Activated CD4-positive, alpha-beta T cell treated with anti-CD3 and anti-CD28 coated beads, Interleukin-2, amount 50 U/mL, for 24 hours (primary cell): ENCODE data around the gene CAPS.
"Not testable (repeated sequence)": the region's sequence is repeated elsewhere in the genome, so short reads cannot be mapped to it uniquely, and the experiment has no call there.

Source experiments
- DNase-seq, 2 donors: peaks; one replicate each; pipeline ENCODE4 v3.0.0-alpha.2; 2020; ENCODE audit warnings: low read depth in 1 of 2, low spot score in 1 of 2

CAPS gene

GRCh38 chr19:5913739-5914357, at the start of gene CAPS:
Gene CAPS, plus strand, starts transcription at chr19:5914254. Its CDS starts 153 bp downstream, at chr19:5914407.
- no peak for DNase-seq

- no peak for DNase-seq
Observed at GRCh38 chr19:5864725-5865486, 49.1 kb upstream of the CAPS start.

- DNase-seq, result no peak
Observed at GRCh38 chr19:5865772-5866171, 48.3 kb upstream of the CAPS start.

GRCh38 chr19:5867201-5868136, 46.6 kb upstream of the CAPS start:
- DNase-seq, result no peak

DNA sequence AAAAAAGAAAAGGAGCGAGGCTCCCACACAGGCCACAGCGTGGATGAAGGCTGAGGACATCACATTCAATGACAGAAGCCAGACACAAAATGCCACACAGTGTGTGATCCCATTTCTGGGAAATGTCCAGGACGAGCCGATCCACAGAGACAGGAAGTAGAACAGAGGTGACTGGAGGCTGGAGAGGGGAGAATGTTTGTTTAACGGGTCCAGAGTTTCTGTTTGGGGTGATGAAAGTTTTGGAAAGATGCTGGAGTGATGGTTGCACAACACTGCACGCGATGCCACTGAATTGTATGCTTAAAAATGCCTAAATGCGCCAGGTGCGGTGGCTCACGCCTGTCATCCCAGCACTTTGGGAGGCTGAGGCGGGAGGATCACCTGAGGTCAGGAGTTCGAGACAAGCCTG, 43.1 kb upstream of the CAPS start:
- no peak for DNase-seq

DNA sequence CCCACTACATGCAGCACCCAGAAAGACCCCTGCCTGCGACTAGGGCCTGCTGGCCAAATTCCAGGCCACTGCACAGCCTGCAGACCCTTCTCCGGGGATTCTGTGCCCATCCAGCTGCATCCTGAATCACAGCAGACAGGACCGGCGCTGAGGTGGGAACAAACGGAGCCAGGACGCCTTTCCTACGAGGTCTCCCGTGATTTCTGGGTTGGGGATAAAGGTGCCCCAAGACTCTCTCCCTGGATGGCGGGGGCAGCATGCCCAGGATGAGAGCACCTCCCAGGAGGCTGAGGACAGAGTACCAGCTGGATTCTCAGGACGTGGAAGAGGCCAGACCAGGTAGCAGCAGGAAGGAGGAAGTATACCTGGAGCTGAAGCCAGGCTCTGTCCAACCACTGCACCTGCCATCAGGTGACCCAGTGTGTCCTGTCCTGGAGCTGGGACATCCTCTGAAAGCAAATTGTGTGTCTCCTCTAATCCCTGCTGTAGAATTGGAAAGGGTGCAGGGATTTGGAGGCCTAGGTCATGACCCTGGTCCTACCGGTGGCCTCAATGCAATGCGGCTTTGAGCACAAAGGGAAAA, 40.3 kb upstream of the CAPS start:
- no peak for DNase-seq

DNA sequence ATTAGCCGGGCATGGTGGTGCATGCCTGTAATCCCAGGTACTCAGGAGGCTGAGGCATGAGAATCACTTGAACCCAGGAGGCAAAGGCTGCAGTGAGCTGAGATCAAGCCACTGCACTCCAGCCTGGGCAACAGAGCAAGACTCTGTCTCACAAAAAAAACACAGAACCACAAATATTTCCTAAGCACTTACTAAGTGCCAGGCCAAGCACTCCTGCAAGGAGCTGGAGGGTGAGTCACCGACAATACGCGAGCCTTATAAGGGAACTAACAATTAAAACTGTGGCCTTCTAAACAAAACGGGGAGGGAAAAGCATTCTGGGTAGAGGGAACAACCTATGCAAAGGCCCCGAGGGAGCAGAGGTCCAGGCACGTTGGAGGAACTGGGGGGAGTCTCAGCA, 39.6 kb upstream of the CAPS start:
- DNase-seq, result not testable (repeated sequence)

GRCh38 chr19:5877427-5877826, 36.6 kb upstream of the CAPS start:
- DNase-seq, result no peak

GRCh38 chr19:5877882-5878281, 36.2 kb upstream of the CAPS start:
- DNase-seq, result no peak

GRCh38 chr19:5880196-5880595, 33.9 kb upstream of the CAPS start:
- DNase-seq, result no peak

DNA sequence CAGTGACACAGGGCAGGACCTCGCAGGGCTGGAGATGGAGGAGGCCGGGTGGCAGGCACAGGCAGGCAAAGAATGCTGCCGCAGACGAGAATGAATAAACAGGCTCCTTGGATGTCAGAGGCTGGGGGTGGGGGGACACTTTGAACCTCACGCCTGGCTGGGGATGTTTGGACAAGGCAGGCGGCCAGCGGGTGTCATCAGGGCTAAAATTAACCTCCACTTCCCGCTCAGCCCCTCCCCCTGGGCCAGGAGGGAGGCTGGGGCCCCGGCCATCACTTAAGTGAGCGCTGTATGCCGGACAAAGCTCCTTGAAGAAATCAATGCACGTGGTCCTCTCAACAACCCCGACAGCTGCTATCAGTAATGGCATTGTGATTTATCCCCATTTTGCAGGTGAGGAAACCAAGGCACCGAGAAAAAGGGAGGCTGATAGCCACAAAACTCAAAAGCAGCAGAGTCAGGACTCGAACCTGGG, 33.4 kb upstream of the CAPS start:
- DNase-seq, result no peak

DNA sequence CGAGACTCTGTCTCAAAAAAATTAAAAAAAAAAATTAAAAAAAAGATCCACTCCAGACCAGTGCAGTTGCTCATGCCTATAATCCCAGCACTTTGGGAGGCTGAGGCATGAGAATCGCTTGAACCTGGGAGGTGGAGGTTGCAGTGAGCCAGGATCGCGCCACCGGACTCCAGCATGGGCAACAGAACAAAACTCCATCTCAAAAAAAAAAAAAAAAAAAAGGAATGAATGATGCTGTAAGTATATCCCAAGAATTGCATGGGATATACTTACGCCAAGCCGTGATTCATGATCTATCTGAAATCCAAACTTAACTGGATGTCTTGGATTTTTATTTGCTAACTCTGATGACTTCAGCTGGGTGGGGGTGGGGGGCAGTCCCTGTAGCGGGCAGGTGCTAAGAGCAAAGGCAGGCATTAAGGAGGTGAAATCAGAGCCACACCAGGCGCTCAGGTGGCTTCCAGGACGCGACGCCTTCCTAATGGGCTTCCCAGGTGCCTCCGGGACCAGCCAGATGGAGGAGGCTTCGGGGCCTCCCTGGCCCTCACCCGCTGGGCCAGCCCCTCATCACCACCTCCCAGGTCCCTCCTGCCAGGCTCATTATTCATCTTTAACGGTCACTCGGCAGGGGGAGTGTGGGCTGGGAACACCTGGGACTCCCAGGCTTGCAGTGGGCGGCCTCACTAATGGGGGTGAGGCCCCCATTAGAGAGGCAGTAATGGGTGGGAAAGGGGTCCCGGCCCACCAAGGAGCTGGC, 32.3 kb upstream of the CAPS start:
- DNase-seq, result no peak

- DNase-seq, result no peak
Observed at GRCh38 chr19:5882421-5882968, 31.6 kb upstream of the CAPS start.

DNA sequence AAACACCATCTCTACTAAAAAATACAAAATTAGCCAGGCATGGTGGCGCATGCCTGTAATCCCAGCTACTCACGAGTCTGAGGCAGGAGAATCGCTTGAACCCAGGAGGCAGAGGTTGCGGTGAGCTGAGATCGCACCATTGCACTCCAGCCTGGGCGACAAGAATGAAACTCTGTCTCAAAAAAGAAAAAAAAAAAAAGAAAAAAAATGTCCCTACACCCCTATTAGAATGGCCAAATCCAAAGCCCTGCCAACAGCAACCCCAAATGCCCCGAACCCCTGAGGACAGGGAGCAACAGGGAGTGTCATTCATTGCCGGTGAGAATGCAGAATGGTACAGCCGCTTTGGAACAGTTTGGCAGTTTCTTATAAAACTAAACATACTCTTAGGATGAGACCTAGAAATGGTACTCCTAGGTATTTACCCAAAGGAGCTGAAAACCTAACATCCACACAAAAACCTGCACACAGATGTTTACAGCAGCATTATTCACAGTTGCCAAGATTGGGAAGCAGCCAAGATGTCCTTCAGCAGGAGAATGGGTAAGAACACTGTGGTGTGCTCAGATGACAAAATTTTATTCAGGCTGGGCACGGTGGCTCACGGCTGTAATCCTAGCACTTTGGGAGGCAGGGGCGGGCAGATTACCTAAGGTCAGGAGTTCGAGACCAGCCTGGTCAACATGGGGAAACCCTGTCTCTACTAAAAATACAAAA, 30.7 kb upstream of the CAPS start:
- DNase-seq, result not testable (repeated sequence)

GRCh38 chr19:5884065-5884811, 29.8 kb upstream of the CAPS start:
- not testable (repeated sequence) for DNase-seq

DNA sequence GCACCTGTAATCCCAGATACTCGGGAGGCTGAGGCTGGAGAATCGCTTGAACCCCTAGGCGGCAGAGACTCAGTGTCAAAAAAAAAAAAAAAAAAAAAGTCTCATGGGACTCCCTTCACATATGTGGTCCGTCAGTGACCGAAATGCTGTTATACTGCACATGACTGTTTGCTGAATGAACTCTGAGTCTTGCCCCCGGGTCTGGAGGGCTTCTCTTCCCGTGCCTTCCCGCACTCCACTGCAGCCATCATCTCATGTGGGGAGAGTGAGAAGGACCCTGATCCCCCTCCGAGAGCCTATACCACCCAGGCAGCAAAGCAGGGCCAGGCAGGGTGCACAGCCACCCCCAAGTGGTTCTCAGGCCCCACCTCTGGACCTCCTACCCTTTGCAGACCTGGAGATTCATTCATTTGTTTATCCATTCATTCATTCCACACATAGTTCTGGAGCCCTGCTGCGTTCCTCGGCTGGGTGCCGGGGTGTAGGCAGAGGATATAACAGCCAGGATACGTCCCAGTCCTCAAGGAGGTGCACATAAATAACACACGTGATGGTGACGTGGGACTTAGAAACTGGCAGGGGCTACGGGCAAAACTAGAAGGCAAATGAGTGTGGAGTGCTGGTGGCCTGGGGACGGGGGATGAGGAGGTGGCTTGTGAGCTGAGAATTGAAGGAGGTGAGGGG, 24.6 kb upstream of the CAPS start:
- DNase-seq, result no peak

DNA sequence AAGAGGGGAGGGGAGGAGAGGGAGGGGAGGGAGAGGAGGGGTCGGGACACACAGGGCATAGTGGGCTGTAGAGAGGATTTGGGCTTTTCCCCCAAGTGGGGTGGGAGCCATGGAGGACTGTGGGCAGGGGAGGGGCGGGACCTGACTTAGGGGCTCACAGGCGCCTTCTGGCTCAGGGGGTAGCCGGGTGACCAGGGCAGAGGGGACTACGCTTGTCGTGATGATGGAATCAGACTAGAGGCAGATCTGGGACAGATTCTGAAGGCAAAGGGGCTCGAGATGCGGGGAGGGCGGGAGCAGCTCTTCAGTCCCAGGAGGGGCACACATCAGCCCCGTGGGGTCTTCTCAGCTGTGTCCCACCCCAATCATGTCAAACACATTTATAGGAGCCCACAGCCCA, 24.0 kb upstream of the CAPS start:
- DNase-seq, result no peak

DNA sequence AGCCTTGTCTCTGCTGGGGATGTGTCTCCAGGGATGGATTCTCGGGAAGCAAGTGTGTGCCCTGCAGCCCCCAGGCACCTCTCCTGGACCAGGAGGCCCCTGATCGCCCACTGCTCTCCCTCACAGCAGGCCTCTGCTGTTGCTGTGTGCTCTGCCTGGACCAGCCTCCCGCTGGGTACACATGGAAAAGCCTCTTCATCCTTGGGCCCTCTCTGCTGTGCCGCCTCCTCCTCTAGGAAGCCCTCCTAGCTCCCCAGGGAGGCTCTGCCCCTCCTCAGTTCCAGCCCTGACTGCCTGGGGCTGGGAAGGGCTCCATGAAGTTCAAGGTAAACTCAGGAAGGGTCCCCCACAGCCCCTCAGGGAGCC, 22.5 kb upstream of the CAPS start:
- no peak for DNase-seq
